ENCODE measurements around the gene LIN54.
A peak's percentile ranks its signal among the peaks of the same experiment; 100 is the strongest.

The LIN54 gene

DNA sequence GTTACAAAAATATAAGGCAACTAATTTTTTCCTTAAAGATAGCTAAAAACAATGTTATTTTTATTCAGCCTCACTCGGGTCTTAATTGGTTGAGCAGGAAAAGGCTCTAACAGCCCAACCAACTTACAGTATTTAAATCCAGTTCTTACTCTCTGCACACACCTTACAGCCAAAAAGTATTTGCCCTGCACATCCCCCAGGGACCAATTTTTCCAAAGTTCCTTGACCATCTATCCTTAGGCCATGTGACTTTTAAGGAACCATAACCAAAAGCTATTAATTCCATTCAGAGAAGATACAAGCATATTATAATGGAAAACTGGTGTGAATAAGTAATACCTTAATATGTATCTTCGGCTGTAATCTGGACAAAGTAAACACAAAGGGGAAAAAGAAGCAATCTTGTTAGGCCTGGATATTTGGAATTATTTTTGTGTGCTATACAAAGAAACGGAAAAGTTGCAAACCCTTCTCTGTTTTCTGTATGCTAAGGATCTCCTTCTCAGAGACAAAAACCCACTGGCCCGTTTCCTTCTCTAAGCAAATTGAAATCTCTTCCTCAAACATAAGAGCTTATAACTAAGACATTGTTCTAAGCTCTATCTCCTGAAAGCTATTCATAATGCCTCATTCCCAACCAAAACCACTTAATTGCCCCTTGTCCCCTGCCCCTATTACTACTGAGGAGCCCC is 111.1 kb downstream of the LIN54 start:
- Mint-ChIP-seq H3K36me3 (ENCODE audit: low read depth) (peaks cover 18% of the 10 kb centered on the region), H3K4me3 (no peak overlapping the region), H3K9me3 (no peaks in the 10 kb centered on the region), H3K4me1 (ENCODE audit: low read depth) (peaks cover 29% of the 10 kb centered on the region), H3K27me3 (ENCODE audit: low read depth) (no peaks in the 10 kb centered on the region), H3K27ac (no peak overlapping the region)

DNA sequence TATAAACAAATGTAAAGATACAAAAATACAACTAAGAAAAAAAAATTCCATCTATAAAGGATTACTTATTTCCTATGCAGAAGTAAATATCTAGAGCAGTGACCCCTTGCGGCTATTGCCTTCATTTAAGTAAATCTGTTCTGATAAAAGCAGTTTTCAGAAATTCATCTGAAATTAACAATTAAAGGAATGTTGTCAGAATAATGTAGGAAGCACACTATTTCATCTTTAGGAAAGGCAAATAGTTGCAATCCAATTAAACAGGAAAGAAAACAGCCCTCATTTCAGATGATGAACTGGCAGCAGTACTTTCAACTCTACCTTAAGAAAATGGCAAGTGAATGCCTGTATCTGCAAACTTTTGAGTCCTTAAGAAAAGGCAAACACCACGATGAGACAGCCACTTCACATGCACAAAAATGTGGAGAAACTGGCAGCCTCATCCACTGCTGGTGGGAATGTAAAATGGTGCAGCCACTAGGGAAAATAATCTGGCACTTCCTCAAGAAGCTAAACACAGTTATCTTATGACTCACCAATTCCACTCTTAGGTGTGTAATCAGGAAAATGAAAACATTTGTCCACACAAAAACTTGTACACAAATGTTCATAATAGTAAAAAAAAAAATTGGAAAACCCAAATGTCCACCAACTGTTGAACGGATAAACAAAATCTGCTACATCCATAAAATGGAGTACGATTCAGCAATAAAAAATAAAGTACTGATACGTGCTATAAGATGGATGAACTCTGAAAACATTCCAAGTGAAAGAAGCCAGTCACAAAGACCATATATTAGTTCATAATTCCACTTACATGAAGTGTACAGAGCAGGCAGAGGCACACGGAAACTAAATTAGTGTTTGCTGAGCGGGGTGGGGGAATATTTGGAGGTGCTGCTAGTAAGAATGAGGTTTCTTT is 112.0 kb downstream of the LIN54 start:
- no peaks in the 10 kb centered on the region for H3K27me3 Mint-ChIP-seq (ENCODE audit: low read depth)
- H3K9me3 Mint-ChIP-seq, result no peaks in the 10 kb centered on the region
- peaks cover 22% of the 10 kb centered on the region for H3K36me3 Mint-ChIP-seq (ENCODE audit: low read depth)
- no peak overlapping the region for H3K27ac Mint-ChIP-seq
- no peak overlapping the region for H3K4me3 Mint-ChIP-seq
- H3K4me1 Mint-ChIP-seq (ENCODE audit: low read depth), result peaks cover 25% of the 10 kb centered on the region

DNA sequence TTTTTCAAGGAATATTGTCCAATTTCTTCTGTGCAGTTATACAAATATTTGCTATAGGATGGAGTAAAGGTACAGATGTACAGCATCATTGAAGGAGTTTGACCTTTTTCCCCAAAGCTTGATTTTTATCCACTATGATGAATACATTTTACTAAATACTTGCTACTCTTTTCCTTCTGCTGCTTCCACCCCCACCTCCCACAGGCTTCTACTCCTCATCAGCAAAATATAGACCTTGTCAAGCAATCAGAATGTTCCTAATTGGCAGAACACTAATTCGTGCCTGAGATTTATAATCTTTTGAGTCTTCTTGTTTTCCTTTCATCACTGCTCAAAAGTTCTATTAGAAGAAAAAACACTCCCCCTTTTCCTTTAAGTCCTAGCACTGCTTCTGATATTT is 113.9 kb downstream of the LIN54 start:
- H3K36me3 Mint-ChIP-seq (ENCODE audit: low read depth), result peaks cover 22% of the 10 kb centered on the region
- no peak overlapping the region for H3K27ac Mint-ChIP-seq
- H3K4me1 Mint-ChIP-seq (ENCODE audit: low read depth), result peaks cover 30% of the 10 kb centered on the region
- H3K4me3 Mint-ChIP-seq, result no peak overlapping the region
- H3K27me3 Mint-ChIP-seq (ENCODE audit: low read depth), result no peaks in the 10 kb centered on the region
- no peaks in the 10 kb centered on the region for H3K9me3 Mint-ChIP-seq

DNA sequence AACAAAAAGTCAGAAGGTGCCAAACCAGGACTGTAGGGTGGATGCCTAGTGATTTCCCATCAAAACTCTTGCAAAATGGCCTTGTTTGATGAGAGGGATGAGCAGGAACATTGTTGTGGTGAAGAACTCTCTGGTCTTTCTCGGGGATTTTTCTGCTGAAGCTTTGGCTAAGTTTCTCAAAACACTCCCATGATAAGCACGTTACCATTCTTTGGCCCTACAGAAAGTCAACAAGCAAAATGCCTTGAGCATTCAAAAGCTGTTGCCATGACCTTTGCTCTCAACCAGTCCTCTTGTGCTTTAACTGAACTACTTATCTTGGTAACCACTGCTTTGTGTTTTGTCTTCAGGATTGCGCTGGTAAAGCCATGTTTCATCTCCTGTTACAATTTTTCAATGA is 116.7 kb downstream of the LIN54 start:
- Mint-ChIP-seq H3K27ac (no peak overlapping the region), H3K36me3 (ENCODE audit: low read depth) (peaks cover 22% of the 10 kb centered on the region), H3K4me3 (no peak overlapping the region), H3K27me3 (ENCODE audit: low read depth) (no peaks in the 10 kb centered on the region), H3K9me3 (no peaks in the 10 kb centered on the region), H3K4me1 (ENCODE audit: low read depth) (peaks cover 43% of the 10 kb centered on the region)

DNA sequence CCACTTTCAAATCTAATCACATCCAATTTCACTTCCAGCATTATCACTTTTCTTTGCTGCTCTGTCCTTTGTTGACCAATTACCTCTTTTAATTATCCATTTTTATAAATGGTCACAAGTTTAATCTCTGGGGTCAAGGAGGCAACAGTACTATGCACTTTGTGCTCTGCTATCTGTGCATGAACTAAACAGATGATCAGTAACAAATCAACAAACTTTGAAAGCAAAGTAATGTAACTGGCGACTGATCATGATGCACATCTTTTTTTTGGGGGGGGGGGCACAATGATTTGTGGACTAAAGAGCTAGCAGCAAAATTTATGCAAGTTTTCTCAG is 118.2 kb downstream of the LIN54 start:
- H3K4me3 Mint-ChIP-seq, result peak overlapping the region; percentile 37
- no peaks in the 10 kb centered on the region for H3K27me3 Mint-ChIP-seq (ENCODE audit: low read depth)
- peaks cover 18% of the 10 kb centered on the region for H3K36me3 Mint-ChIP-seq (ENCODE audit: low read depth)
- H3K27ac Mint-ChIP-seq, result peak overlapping the region; percentile 17
- peaks cover 34% of the 10 kb centered on the region for H3K4me1 Mint-ChIP-seq (ENCODE audit: low read depth)
- no peaks in the 10 kb centered on the region for H3K9me3 Mint-ChIP-seq

DNA sequence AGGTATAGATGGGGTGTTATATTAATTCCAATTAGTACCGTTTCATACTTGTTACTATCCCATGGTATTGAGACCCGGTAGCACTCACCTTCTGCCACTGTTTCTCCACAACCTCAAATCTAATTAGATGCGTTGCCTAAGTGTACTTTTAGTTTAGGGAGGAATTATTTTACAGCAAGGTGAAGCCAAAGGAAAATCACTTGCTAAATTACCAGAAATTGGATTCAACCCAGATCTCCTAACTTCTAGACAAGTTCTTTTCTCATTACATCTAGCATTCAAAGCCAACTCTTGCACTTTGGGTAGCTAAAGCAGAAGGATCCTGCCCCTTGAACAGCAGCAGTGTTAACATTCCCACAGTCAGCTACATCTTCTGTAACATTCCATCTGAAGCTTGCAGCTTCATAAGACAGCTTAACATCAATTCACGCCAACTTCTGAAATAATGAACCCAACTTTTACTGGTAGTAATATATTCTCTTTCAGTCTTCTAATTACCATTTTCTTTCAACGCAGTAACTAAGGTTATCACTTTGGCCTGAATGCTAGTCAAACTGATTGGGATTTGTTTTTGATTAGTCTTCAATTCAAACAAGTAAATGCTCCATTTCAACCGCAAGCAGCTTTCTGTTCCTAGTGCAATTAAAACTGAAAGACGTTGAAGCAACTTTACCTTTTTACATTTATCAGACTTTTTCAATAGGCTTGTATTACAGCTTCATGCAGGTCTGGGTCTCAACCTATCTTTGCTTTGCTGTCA is 118.7 kb downstream of the LIN54 start:
- no peaks in the 10 kb centered on the region for H3K9me3 Mint-ChIP-seq
- peak overlapping the region; percentile 88 for H3K4me3 Mint-ChIP-seq
- no peaks in the 10 kb centered on the region for H3K27me3 Mint-ChIP-seq (ENCODE audit: low read depth)
- peak overlapping the region; percentile 97 for H3K27ac Mint-ChIP-seq
- H3K36me3 Mint-ChIP-seq (ENCODE audit: low read depth), result peaks cover 16% of the 10 kb centered on the region
- peaks cover 33% of the 10 kb centered on the region for H3K4me1 Mint-ChIP-seq (ENCODE audit: low read depth)

DNA sequence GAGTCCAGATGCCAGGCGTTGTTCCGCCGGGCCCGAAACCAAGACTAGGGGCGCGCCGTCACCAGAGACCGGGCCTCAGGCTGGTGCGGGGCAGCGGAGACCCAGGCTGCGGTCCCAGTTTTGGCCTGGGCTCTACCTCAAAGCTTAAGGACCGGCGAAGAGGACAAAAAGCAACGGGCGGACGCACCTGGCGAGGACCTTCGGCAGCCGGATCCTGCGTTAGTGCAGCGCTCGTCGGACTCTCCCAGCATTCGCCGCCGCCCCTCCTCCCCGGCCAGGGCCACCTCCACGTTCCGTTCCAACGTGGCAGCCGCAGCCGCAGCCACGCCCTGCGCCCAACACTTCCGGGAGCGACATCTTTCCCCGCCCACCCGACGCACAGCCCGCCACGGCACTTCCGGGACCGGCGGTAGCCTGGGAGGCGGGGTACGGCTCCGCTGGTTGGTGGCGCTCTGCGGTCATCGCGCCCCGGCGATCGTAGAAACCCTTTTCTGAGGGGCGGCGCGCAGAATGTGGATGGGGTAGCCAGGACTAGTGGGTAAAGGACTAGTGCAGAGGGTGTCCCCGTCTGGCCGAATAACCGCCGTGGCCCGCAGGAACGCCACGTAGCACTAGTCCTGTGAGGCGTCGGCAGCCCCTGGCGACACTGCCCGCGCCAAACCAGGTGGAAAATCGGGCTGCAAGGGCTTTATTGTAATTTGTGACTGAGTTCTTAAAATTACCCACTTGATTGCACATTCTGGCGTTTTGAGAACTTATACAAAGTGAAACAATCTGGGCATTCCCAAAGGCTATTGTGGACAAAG is 119.5 kb downstream of the LIN54 start, which contains the start of gene SEC31A:
TSS of gene SEC31A (minus strand) at position 253 of the 806 bp plus-strand sequence. CDS start 9,217 bp downstream, outside the sequence.
- Mint-ChIP-seq H3K27me3 (ENCODE audit: low read depth) (no peaks in the 10 kb centered on the region), H3K9me3 (no peaks in the 10 kb centered on the region), H3K27ac (peak within 1 kb of the TSS; percentile 97), H3K4me3 (peak within 1 kb of the TSS; percentile 88), H3K36me3 (ENCODE audit: low read depth) (peaks cover 13% of the 10 kb centered on the region), H3K4me1 (ENCODE audit: low read depth) (peaks cover 34% of the 10 kb centered on the region)

DNA sequence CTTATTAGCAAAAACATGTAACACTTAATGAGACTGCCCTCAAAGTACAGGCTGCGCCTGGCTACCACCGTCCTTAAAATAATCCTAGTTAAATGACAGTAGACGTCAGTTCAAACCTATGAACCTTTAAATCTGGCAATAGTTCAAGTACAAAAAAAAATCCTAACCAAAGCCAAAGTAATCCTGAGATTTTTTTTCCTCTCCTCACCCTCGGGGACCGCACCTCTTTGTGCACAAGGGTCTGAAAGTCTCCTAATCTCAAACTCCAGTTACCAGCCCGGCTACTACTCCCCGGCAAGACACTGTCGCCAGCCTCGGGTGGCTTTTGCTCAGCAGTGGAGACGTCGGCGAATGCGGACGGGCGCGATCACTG is 120.1 kb downstream of the LIN54 start:
- peaks cover 37% of the 10 kb centered on the region for H3K4me1 Mint-ChIP-seq (ENCODE audit: low read depth)
- H3K36me3 Mint-ChIP-seq (ENCODE audit: low read depth), result peaks cover 11% of the 10 kb centered on the region
- H3K9me3 Mint-ChIP-seq, result no peaks in the 10 kb centered on the region

DNA sequence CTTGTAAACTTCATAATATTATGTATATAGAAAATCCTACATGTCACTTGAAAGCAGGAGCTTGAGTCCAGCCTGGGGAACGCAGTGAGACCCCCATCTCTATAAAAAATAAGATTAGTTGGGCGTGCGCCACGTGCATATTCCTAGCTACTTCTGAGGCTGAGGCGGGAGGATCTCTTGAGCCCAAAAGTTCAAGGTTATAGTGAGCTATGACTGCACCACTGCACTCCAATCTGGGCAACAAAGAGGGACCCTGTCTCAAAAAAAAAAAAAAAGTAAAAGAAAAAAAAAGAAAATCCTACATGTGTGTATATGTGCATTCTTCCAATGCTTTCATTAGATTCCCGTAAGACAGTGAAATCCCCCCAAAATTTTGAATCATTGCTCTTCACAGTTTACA is 121.3 kb downstream of the LIN54 start:
- H3K4me1 Mint-ChIP-seq (ENCODE audit: low read depth), result peaks cover 36% of the 10 kb centered on the region
- H3K27ac Mint-ChIP-seq, result peak overlapping the region; percentile 97
- peaks cover 9% of the 10 kb centered on the region for H3K36me3 Mint-ChIP-seq (ENCODE audit: low read depth)
- H3K27me3 Mint-ChIP-seq (ENCODE audit: low read depth), result no peaks in the 10 kb centered on the region
- no peaks in the 10 kb centered on the region for H3K9me3 Mint-ChIP-seq
- peak overlapping the region; percentile 88 for H3K4me3 Mint-ChIP-seq

More for the DNA sequence above, 120.1 kb downstream of the LIN54 start:
- H3K4me3 Mint-ChIP-seq, result peak overlapping the region; percentile 88
- no peaks in the 10 kb centered on the region for H3K27me3 Mint-ChIP-seq (ENCODE audit: low read depth)
- peak overlapping the region; percentile 97 for H3K27ac Mint-ChIP-seq

DNA sequence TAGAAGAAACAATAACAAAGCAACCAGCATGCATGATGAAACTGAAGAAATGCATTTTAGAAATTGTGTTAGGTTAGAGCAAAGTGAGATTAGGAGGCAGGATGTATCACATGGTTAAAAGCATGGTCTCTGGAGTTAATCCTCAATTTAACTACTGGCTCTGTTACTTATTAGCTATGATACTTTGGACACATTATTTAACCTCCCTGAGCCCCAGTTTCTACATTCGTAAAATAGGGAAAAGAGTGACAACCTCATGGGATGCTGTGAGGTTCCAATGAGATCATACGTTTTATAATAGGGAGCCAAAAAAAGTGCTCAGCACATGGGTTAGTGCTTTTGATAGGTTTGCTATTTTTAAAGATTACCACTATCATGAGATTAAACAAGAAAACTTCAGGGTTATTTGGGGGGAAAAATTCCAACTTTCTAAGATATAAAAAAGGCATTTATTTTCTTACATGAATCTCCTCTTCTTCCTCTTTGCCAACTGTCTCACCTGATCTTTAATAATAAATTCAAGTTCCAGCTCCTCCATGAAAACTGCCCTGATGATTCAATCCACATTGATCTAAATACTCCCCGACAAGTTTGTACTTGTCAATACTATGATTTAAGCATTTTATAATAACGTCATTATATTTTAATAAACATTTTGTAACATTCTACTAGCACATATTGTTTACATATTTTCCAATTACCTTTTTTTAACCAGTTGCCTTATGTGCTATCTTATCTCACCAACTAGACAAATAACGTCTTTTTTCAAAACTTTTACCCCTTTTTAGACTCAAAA is 124.3 kb downstream of the LIN54 start:
- Mint-ChIP-seq H3K27me3 (ENCODE audit: low read depth) (no peaks in the 10 kb centered on the region), H3K36me3 (ENCODE audit: low read depth) (peaks cover 15% of the 10 kb centered on the region), H3K27ac (no peak overlapping the region), H3K4me3 (no peak overlapping the region), H3K4me1 (ENCODE audit: low read depth) (peaks cover 30% of the 10 kb centered on the region), H3K9me3 (no peaks in the 10 kb centered on the region)

DNA sequence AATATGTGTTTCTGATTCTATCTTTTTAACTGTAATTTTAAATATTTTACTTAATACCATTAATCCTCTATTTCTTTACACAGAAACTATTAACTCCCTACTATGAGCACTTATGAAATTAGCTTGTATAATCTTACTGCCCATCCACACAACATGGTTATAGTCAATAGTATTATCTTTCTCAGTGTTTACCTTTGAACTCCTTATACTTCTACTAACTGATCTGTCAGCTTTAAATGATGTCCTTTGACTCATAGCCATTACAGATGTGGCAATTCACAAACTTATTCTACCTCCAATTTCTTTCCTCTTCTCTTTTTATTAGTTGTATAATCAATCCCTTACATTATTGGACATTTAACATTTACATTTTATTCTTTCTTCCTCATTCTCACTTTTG is 125.2 kb downstream of the LIN54 start:
- Mint-ChIP-seq H3K9me3 (no peaks in the 10 kb centered on the region), H3K4me1 (ENCODE audit: low read depth) (peaks cover 31% of the 10 kb centered on the region), H3K36me3 (ENCODE audit: low read depth) (peaks cover 19% of the 10 kb centered on the region), H3K27me3 (ENCODE audit: low read depth) (no peaks in the 10 kb centered on the region), H3K4me3 (no peak overlapping the region), H3K27ac (no peak overlapping the region)

All from T-helper 1 cell treated with Interleukin-12 subunit alpha and Interleukin-12 subunit beta and Interleukin-4 antibody, amounts not matched to agents 30 μg/mL and 1 μg/mL, for 36 hours (primary cell).